ENCODE results near the gene DIP2B.

Gene DIP2B

GRCh38 chr12:50659260-50659659 lies 154.5 kb downstream of the DIP2B start:
- no peak overlapping the region for H3K9ac ChIP-seq (ENCODE audit: insufficient read length)
- H3K9me3 ChIP-seq (ENCODE audit: low read depth, low read length): no peaks in the 10 kb centered on the region
- H3K27ac ChIP-seq: peak overlapping the region; percentile 26; the same call in 1 of the 2 replicates
- no peaks in the 10 kb centered on the region for H3K36me3 ChIP-seq (ENCODE audit: insufficient read depth, low read length)
- TF ChIP-seq POLR2AphosphoS5 (IDR thresholded peaks at IDR 0.05; ENCODE audit: borderline replicate concordance, low read depth, low read length) (no peak), EZH2 (IDR thresholded peaks at IDR 0.05) (no peak), FOXP2 (optimal IDR thresholded peaks at IDR 0.05; ENCODE audit: control extremely low read depth, extremely low read length, insufficient read depth) (no peak)
- no peak overlapping the region for H3K4me3 ChIP-seq
- DNase-seq (ENCODE audit: low read depth, low spot score): no peak

- Histone ChIP-seq H3K9me3 (ENCODE audit: low read depth, low read length) (no peaks in the 10 kb centered on the region), H3K4me3 (no peak overlapping the region), H3K27ac (peak overlapping the region; percentile 20; the same call in 1 of the 2 replicates), H3K9ac (ENCODE audit: insufficient read length) (no peak overlapping the region), H3K36me3 (ENCODE audit: insufficient read depth, low read length) (no peaks in the 10 kb centered on the region)
- DNase-seq (ENCODE audit: low read depth, low spot score): no peak
- TF ChIP-seq EZH2 (IDR thresholded peaks at IDR 0.05) (no peak), POLR2AphosphoS5 (IDR thresholded peaks at IDR 0.05; ENCODE audit: borderline replicate concordance, low read depth, low read length) (no peak), FOXP2 (optimal IDR thresholded peaks at IDR 0.05; ENCODE audit: control extremely low read depth, extremely low read length, insufficient read depth) (no peak)
Measured at GRCh38 chr12:50659690-50660424, 155.1 kb downstream of the DIP2B start.

GRCh38 chr12:50660425-50660822 lies 155.6 kb downstream of the DIP2B start:
- TF ChIP-seq EZH2 (IDR thresholded peaks at IDR 0.05) (no peak), FOXP2 (optimal IDR thresholded peaks at IDR 0.05; ENCODE audit: control extremely low read depth, extremely low read length, insufficient read depth) (no peak), POLR2AphosphoS5 (IDR thresholded peaks at IDR 0.05; ENCODE audit: borderline replicate concordance, low read depth, low read length) (no peak)
- no peak overlapping the region for H3K27ac ChIP-seq
- no peaks in the 10 kb centered on the region for H3K36me3 ChIP-seq (ENCODE audit: insufficient read depth, low read length)
- no peak overlapping the region for H3K9ac ChIP-seq (ENCODE audit: insufficient read length)
- no peak overlapping the region for H3K4me3 ChIP-seq
- H3K9me3 ChIP-seq (ENCODE audit: low read depth, low read length): no peaks in the 10 kb centered on the region
- no peak for DNase-seq (ENCODE audit: low read depth, low spot score)

- TF ChIP-seq FOXP2 (optimal IDR thresholded peaks at IDR 0.05; ENCODE audit: control extremely low read depth, extremely low read length, insufficient read depth) (no peak), EZH2 (IDR thresholded peaks at IDR 0.05) (no peak), POLR2AphosphoS5 (IDR thresholded peaks at IDR 0.05; ENCODE audit: borderline replicate concordance, low read depth, low read length) (no peak)
- no peak for DNase-seq (ENCODE audit: low read depth, low spot score)
- H3K27ac ChIP-seq: peak overlapping the region; percentile 14
Measured at GRCh38 chr12:50661300-50662115, 156.7 kb downstream of the DIP2B start.

GRCh38 chr12:50662116-50662510 lies 157.3 kb downstream of the DIP2B start:
- DNase-seq (ENCODE audit: low read depth, low spot score): no peak
- peak overlapping the region; percentile 14 for H3K27ac ChIP-seq
- no peak overlapping the region for H3K9ac ChIP-seq (ENCODE audit: insufficient read length)
- H3K36me3 ChIP-seq (ENCODE audit: insufficient read depth, low read length): no peaks in the 10 kb centered on the region
- TF ChIP-seq EZH2 (IDR thresholded peaks at IDR 0.05): no peak
- no peaks in the 10 kb centered on the region for H3K9me3 ChIP-seq (ENCODE audit: low read depth, low read length)
- no peak overlapping the region for H3K4me3 ChIP-seq

More at GRCh38 chr12:50661300-50662115, 156.7 kb downstream of the DIP2B start:
- Histone ChIP-seq H3K9me3 (ENCODE audit: low read depth, low read length) (no peaks in the 10 kb centered on the region), H3K4me3 (no peak overlapping the region), H3K9ac (ENCODE audit: insufficient read length) (no peak overlapping the region), H3K36me3 (ENCODE audit: insufficient read depth, low read length) (no peaks in the 10 kb centered on the region)

- TF ChIP-seq FOXP2 (optimal IDR thresholded peaks at IDR 0.05; ENCODE audit: control extremely low read depth, extremely low read length, insufficient read depth) (no peak), EZH2 (IDR thresholded peaks at IDR 0.05) (no peak), POLR2AphosphoS5 (IDR thresholded peaks at IDR 0.05; ENCODE audit: borderline replicate concordance, low read depth, low read length) (no peak)
- Histone ChIP-seq H3K9me3 (ENCODE audit: low read depth, low read length) (no peaks in the 10 kb centered on the region), H3K36me3 (ENCODE audit: insufficient read depth, low read length) (no peaks in the 10 kb centered on the region), H3K4me3 (no peak overlapping the region), H3K9ac (ENCODE audit: insufficient read length) (no peak overlapping the region), H3K27ac (no peak overlapping the region)
- no peak for DNase-seq (ENCODE audit: low read depth, low spot score)
Measured at GRCh38 chr12:50665170-50665569, 160.4 kb downstream of the DIP2B start.

GRCh38 chr12:50665609-50666008 lies 160.8 kb downstream of the DIP2B start:
- no peak overlapping the region for H3K4me3 ChIP-seq
- TF ChIP-seq FOXP2 (optimal IDR thresholded peaks at IDR 0.05; ENCODE audit: control extremely low read depth, extremely low read length, insufficient read depth) (no peak), EZH2 (IDR thresholded peaks at IDR 0.05) (no peak), POLR2AphosphoS5 (IDR thresholded peaks at IDR 0.05; ENCODE audit: borderline replicate concordance, low read depth, low read length) (no peak)
- no peaks in the 10 kb centered on the region for H3K36me3 ChIP-seq (ENCODE audit: insufficient read depth, low read length)
- H3K27ac ChIP-seq: no peak overlapping the region
- H3K9ac ChIP-seq (ENCODE audit: insufficient read length): no peak overlapping the region
- H3K9me3 ChIP-seq (ENCODE audit: low read depth, low read length): no peaks in the 10 kb centered on the region
- no peak for DNase-seq (ENCODE audit: low read depth, low spot score)

- DNase-seq (ENCODE audit: low read depth, low spot score): no peak
- TF ChIP-seq POLR2AphosphoS5 (IDR thresholded peaks at IDR 0.05; ENCODE audit: borderline replicate concordance, low read depth, low read length): no peak
- no peak for TF ChIP-seq EZH2 (IDR thresholded peaks at IDR 0.05)
- no peak for TF ChIP-seq FOXP2 (optimal IDR thresholded peaks at IDR 0.05; ENCODE audit: control extremely low read depth, extremely low read length, insufficient read depth)
- no peak overlapping the region for H3K4me3 ChIP-seq
- H3K27ac ChIP-seq: no peak overlapping the region
- no peak overlapping the region for H3K9ac ChIP-seq (ENCODE audit: insufficient read length)
- H3K9me3 ChIP-seq (ENCODE audit: low read depth, low read length): no peaks in the 10 kb centered on the region
- no peaks in the 10 kb centered on the region for H3K36me3 ChIP-seq (ENCODE audit: insufficient read depth, low read length)
Measured at GRCh38 chr12:50666023-50666422, 161.2 kb downstream of the DIP2B start.
